Measurements from ENCODE around the gene TMEM178B.

Gene TMEM178B

DNA sequence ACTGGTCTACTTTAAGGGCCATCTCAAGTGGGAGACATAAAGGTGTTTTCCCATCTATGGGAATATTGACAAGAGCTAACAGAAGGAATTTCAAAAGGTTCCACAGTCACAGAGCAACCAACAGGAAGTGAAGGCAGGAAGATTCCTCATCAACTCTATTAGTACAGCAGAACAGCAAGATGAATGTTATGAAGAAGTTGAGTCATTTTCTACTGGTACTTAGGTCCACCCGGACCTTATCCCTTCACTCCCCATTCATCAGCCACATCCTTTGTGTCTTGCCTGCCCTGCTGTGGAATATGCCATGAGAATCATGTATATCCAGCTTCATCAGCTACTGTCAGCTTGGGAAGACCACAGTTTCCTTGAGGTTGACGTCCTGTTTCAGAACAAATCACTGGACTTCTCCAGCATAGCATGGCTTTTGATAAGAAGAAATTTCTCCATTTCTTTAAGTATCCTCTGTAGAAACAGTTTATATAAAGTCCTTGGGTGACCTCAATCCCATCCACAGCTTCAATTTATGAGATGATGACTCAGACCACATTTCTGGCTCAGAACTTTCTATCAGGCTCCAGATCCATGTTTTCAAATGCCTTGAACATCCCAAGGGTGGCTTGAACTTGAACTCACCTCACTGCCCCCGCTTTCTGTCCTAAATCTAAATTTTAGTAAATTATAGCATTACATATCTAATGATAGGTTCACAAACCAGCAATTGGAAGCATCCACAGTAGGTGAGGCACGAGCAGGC, 392.5 kb downstream of the TMEM178B start:
- H3K9me3 ChIP-seq (ENCODE audit: control insufficient read depth, insufficient read depth, low read depth, low read length) = no peaks in the 10 kb centered on the region
- TF ChIP-seq SP7 (tag by site-specific recombination; IDR thresholded peaks at IDR 0.05) (0 out of 2 replicates have a peak, but pooled peaks have one; percentile 22), ZNF792 (tag by site-specific recombination; IDR thresholded peaks at IDR 0.05) (no peak)
- H3K36me3 ChIP-seq (ENCODE audit: control insufficient read depth in 2 of 2, insufficient read depth in 1 of 2, low read length in 2 of 2) = no peaks in the 10 kb centered on the region
- no peaks in the 10 kb centered on the region for H3K4me1 ChIP-seq (ENCODE audit: control insufficient read depth, insufficient read depth, low read length)
- CTCF ChIA-PET = no interaction called here
- POLR2A ChIA-PET = no interaction called here
- H3K4me3 ChIP-seq (ENCODE audit: low read depth, low read length) = no peak overlapping the region
- H3K27ac ChIP-seq (ENCODE audit: extremely low read depth, low read depth, low read length) = no peak overlapping the region

DNA sequence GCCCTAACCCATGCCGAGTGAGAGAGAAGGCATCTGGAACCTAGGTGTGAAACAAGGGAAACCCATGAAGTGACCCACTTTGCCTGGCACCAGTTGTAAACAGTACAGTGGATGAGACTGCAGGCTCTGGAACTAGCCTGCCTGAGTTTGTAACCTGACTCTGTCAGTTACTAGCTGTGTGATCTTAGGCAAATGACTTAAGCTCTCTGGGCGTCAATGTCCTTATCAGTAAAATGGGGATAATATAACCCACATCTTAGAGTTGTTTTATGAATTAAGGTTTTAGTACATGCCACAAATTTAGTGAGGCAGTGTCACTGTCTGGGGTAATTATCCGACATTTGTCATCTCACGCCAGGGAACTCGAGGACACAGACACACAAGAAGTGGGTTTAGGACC, 394.5 kb downstream of the TMEM178B start:
- no peak overlapping the region for H3K27ac ChIP-seq (ENCODE audit: extremely low read depth, low read depth, low read length)
- ChIA-PET POLR2A (no interaction called here), CTCF (interaction anchor here (0.8 kb wide), 1 partner anchor 186 kb away, joined by 3 read pairs; no protein-coding TSS in a partner anchor)
- no peaks in the 10 kb centered on the region for H3K36me3 ChIP-seq (ENCODE audit: control insufficient read depth in 2 of 2, insufficient read depth in 1 of 2, low read length in 2 of 2)
- H3K9me3 ChIP-seq (ENCODE audit: control insufficient read depth, insufficient read depth, low read depth, low read length) = no peaks in the 10 kb centered on the region
- H3K4me1 ChIP-seq (ENCODE audit: control insufficient read depth, insufficient read depth, low read length) = no peaks in the 10 kb centered on the region
- TF ChIP-seq ZIC2 (tag by site-specific recombination; IDR thresholded peaks at IDR 0.05) = no peak
- no peak for TF ChIP-seq ZNF274 (IDR thresholded peaks at IDR 0.05; ENCODE audit: low read length)
- no peak for TF ChIP-seq ZNF274 (tag by site-specific recombination; IDR thresholded peaks at IDR 0.05; ENCODE audit: borderline replicate concordance)
- TF ChIP-seq ZEB2 (tag by site-specific recombination; IDR thresholded peaks at IDR 0.05) = no peak
- no peak for TF ChIP-seq ZNF776 (tag by site-specific recombination; IDR thresholded peaks at IDR 0.05; ENCODE audit: borderline replicate concordance)
- no peak for TF ChIP-seq ZNF791 (tag by site-specific recombination; IDR thresholded peaks at IDR 0.05)
- no peak for TF ChIP-seq ZNF2 (tag by site-specific recombination; IDR thresholded peaks at IDR 0.05)
- no peak for TF ChIP-seq ZNF426 (tag by site-specific recombination; IDR thresholded peaks at IDR 0.05)
- TF ChIP-seq ZNF768 (tag by site-specific recombination; IDR thresholded peaks at IDR 0.05) = 0 out of 2 replicates have a peak, but pooled peaks have one; percentile 28
- no peak overlapping the region for H3K4me3 ChIP-seq (ENCODE audit: low read depth, low read length)

DNA sequence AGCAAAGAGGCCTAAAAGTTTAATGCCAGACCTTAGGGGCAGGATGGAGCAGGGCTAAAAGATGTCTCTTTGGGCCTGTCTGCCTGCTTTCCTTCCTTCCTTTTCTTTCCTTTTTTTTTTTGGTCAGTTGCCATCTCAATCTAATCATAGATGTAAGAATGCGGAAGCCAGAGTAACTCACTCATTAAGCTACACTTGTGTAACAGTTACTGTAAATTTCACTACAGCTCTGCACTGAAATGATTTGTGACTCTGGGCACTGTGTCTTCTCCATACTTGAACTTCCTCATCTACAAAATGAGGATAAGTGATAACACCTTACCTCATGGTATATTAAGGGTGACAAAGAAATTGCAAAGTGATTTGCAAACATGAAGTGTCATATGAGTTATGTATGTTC, 401.8 kb downstream of the TMEM178B start:
- Histone ChIP-seq H3K9me3 (ENCODE audit: control insufficient read depth, insufficient read depth, low read depth, low read length) (no peaks in the 10 kb centered on the region), H3K36me3 (ENCODE audit: control insufficient read depth in 2 of 2, insufficient read depth in 1 of 2, low read length in 2 of 2) (no peaks in the 10 kb centered on the region), H3K4me3 (ENCODE audit: low read depth, low read length) (no peak overlapping the region), H3K4me1 (ENCODE audit: control insufficient read depth, insufficient read depth, low read length) (no peaks in the 10 kb centered on the region), H3K27ac (ENCODE audit: extremely low read depth, low read depth, low read length) (no peak overlapping the region)
- CTCF ChIA-PET = interaction anchor here (1.2 kb wide), 1 partner anchor 9 kb away, joined by 3 read pairs; no protein-coding TSS in a partner anchor
- POLR2A ChIA-PET = no interaction called here
- TF ChIP-seq ZNF324 (tag by site-specific recombination; IDR thresholded peaks at IDR 0.05) (no peak), ZNF514 (tag by site-specific recombination; IDR thresholded peaks at IDR 0.05) (no peak), ZNF530 (tag by site-specific recombination; IDR thresholded peaks at IDR 0.05; ENCODE audit: low read depth) (no peak), ZNF558 (tag by site-specific recombination; IDR thresholded peaks at IDR 0.05) (no peak), ZNF76 (tag by site-specific recombination; IDR thresholded peaks at IDR 0.05; ENCODE audit: borderline replicate concordance, low read depth) (no peak), ZBTB20 (tag by site-specific recombination; IDR thresholded peaks at IDR 0.05) (no peak)
- TF ChIP-seq, protein P1, sequence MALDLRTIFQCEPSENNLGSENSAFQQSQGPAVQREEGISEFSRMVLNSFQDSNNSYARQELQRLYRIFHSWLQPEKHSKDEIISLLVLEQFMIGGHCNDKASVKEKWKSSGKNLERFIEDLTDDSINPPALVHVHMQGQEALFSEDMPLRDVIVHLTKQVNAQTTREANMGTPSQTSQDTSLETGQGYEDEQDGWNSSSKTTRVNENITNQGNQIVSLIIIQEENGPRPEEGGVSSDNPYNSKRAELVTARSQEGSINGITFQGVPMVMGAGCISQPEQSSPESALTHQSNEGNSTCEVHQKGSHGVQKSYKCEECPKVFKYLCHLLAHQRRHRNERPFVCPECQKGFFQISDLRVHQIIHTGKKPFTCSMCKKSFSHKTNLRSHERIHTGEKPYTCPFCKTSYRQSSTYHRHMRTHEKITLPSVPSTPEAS (tag by site-specific recombination; IDR thresholded peaks at IDR 0.05) = no peak
- TF ChIP-seq, protein P2, sequence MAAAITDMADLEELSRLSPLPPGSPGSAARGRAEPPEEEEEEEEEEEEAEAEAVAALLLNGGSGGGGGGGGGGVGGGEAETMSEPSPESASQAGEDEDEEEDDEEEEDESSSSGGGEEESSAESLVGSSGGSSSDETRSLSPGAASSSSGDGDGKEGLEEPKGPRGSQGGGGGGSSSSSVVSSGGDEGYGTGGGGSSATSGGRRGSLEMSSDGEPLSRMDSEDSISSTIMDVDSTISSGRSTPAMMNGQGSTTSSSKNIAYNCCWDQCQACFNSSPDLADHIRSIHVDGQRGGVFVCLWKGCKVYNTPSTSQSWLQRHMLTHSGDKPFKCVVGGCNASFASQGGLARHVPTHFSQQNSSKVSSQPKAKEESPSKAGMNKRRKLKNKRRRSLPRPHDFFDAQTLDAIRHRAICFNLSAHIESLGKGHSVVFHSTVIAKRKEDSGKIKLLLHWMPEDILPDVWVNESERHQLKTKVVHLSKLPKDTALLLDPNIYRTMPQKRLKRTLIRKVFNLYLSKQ (tag by site-specific recombination; IDR thresholded peaks at IDR 0.05; ENCODE audit: borderline replicate concordance) = no peak
- TF ChIP-seq, protein P3, sequence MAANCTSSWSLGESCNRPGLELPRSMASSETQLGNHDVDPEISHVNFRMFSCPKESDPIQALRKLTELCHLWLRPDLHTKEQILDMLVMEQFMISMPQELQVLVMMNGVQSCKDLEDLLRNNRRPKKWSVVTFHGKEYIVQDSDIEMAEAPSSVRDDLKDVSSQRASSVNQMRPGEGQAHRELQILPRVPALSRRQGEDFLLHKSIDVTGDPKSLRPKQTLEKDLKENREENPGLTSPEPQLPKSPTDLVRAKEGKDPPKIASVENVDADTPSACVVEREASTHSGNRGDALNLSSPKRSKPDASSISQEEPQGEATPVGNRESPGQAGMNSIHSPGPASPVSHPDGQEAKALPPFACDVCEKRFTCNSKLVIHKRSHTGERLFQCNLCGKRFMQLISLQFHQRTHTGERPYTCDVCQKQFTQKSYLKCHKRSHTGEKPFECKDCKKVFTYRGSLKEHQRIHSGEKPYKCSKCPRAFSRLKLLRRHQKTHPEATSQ (tag by site-specific recombination; IDR thresholded peaks at IDR 0.05) = no peak
- TF ChIP-seq, protein P4, sequence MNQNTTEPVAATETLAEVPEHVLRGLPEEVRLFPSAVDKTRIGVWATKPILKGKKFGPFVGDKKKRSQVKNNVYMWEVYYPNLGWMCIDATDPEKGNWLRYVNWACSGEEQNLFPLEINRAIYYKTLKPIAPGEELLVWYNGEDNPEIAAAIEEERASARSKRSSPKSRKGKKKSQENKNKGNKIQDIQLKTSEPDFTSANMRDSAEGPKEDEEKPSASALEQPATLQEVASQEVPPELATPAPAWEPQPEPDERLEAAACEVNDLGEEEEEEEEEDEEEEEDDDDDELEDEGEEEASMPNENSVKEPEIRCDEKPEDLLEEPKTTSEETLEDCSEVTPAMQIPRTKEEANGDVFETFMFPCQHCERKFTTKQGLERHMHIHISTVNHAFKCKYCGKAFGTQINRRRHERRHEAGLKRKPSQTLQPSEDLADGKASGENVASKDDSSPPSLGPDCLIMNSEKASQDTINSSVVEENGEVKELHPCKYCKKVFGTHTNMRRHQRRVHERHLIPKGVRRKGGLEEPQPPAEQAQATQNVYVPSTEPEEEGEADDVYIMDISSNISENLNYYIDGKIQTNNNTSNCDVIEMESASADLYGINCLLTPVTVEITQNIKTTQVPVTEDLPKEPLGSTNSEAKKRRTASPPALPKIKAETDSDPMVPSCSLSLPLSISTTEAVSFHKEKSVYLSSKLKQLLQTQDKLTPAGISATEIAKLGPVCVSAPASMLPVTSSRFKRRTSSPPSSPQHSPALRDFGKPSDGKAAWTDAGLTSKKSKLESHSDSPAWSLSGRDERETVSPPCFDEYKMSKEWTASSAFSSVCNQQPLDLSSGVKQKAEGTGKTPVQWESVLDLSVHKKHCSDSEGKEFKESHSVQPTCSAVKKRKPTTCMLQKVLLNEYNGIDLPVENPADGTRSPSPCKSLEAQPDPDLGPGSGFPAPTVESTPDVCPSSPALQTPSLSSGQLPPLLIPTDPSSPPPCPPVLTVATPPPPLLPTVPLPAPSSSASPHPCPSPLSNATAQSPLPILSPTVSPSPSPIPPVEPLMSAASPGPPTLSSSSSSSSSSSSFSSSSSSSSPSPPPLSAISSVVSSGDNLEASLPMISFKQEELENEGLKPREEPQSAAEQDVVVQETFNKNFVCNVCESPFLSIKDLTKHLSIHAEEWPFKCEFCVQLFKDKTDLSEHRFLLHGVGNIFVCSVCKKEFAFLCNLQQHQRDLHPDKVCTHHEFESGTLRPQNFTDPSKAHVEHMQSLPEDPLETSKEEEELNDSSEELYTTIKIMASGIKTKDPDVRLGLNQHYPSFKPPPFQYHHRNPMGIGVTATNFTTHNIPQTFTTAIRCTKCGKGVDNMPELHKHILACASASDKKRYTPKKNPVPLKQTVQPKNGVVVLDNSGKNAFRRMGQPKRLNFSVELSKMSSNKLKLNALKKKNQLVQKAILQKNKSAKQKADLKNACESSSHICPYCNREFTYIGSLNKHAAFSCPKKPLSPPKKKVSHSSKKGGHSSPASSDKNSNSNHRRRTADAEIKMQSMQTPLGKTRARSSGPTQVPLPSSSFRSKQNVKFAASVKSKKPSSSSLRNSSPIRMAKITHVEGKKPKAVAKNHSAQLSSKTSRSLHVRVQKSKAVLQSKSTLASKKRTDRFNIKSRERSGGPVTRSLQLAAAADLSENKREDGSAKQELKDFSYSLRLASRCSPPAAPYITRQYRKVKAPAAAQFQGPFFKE (tag by site-specific recombination; IDR thresholded peaks at IDR 0.05; ENCODE audit: borderline replicate concordance) = no peak
